GM23338 (cell line): ENCODE data around the gene ADGRV1. TPM values are rescaled to one million over a fixed set of nuclear protein-coding genes. Genes with fewer than 3 reads are reported as not detected.

Experiments used
- ATAC-seq: fragments of 200-7000 bp; cut with Tn5 transposase; 3 replicates; pipeline ENCODE4 v1.9.1; 2020
- DNase-seq: peaks from one replicate; pipeline ENCODE4 v3.0.0-alpha.2; 2015; ENCODE audit warnings: low spot score
- H2AFZ ChIP-seq: fragments of 200-600 bp; sonication (generic); 2 replicates; pipeline ENCODE4 v1.8.0; 2016; ENCODE audit warnings: antibody characterized with exemption, mild to moderate bottlenecking, moderate library complexity
- H3F3A ChIP-seq: fragments of 200-600 bp; sonication (generic); replicated peaks from 2 replicates; pipeline ENCODE4 v1.8.0; 2017; ENCODE audit warnings: antibody characterized with exemption, mixed run types, low read depth
- H3K27ac ChIP-seq: fragments of 200-600 bp; sonication (generic); 2 replicates; pipeline ENCODE4 v1.6.1; 2016; ENCODE audit warnings: low read depth
- H3K27me3 ChIP-seq: fragments of 200-600 bp; sonication (generic); 2 replicates; pipeline ENCODE4 v1.8.0; 2016; ENCODE audit warnings: mild to moderate bottlenecking, mixed run types, moderate library complexity; ENCODE audit not compliant: insufficient read depth
- H3K36me3 ChIP-seq: fragments of 200-600 bp; sonication (generic); 2 replicates; pipeline ENCODE4 v1.8.0; 2016; ENCODE audit warnings: mild to moderate bottlenecking; ENCODE audit not compliant: insufficient read depth
- H3K4me1 ChIP-seq: fragments of 200-600 bp; sonication (generic); 2 replicates; pipeline ENCODE4 v1.8.0; 2016; ENCODE audit warnings: mild to moderate bottlenecking, moderate library complexity; ENCODE audit not compliant: insufficient read depth
- H3K4me2 ChIP-seq: fragments of 200-600 bp; sonication (generic); 2 replicates; pipeline ENCODE4 v1.7.1; 2017; ENCODE audit warnings: mixed run types
- H3K4me3 ChIP-seq: fragments of 200-600 bp; sonication (generic); 2 replicates; pipeline ENCODE4 v1.6.1; 2016; ENCODE audit warnings: mixed run types
- H3K79me2 ChIP-seq: fragments of 200-600 bp; sonication (generic); replicated peaks from 2 replicates; pipeline ENCODE4 v1.8.0; 2017; ENCODE audit warnings: mild to moderate bottlenecking; ENCODE audit not compliant: insufficient read depth
- H3K9me2 ChIP-seq: fragments of 200-600 bp; sonication (generic); 2 replicates; pipeline ENCODE4 v1.8.0; 2017; ENCODE audit not compliant: insufficient read depth
- H4K20me1 ChIP-seq: fragments of 200-600 bp; sonication (generic); replicated peaks from 2 replicates; pipeline ENCODE4 v1.8.0; 2017; ENCODE audit warnings: mild to moderate bottlenecking; ENCODE audit not compliant: insufficient read depth
- H3K27ac Mint-ChIP-seq: 2 replicates; pipeline ENCODE4 v1.8.0; 2020; ENCODE audit warnings: inconsistent platforms, mild to moderate bottlenecking, moderate library complexity, mixed read lengths
- H3K27me3 Mint-ChIP-seq: 3 replicates; pipeline ENCODE4 v1.8.0; 2022; ENCODE audit warnings: low read depth, mild to moderate bottlenecking, moderate library complexity, mixed read lengths, inconsistent platforms; ENCODE audit not compliant: insufficient read depth, poor library complexity
- H3K36me3 Mint-ChIP-seq: 3 replicates; pipeline ENCODE4 v1.8.0; 2021; ENCODE audit warnings: low read depth, mild to moderate bottlenecking, inconsistent platforms, moderate library complexity, mixed read lengths
- H3K4me1 Mint-ChIP-seq: 3 replicates; pipeline ENCODE4 v1.8.0; 2020; ENCODE audit warnings: mild to moderate bottlenecking, inconsistent platforms, mixed read lengths
- H3K4me3 Mint-ChIP-seq: 3 replicates; pipeline ENCODE4 v1.8.0; 2021; ENCODE audit warnings: moderate library complexity, mild to moderate bottlenecking, inconsistent platforms, mixed read lengths
- H3K9me3 Mint-ChIP-seq: 3 replicates; pipeline ENCODE4 v1.8.0; 2020; ENCODE audit warnings: moderate library complexity, mild to moderate bottlenecking, inconsistent platforms, mixed read lengths
- CREB1 ChIP-seq: fragments of 250-450 bp; sonication (Bioruptor Pico); IDR thresholded peaks from 2 replicates; pipeline ENCODE4 v1.5.0; 2020; ENCODE audit warnings: low read depth, mild to moderate bottlenecking, moderate library complexity
- CTCF ChIP-seq, 2 experiments: fragments of 200-600 bp in 1 of 2; sonication (generic) in 1 of 2; conservative IDR thresholded peaks; 2 replicates each; pipeline versions ENCODE4 v1.5.1 to v1.6.1; 2016 to 2017; ENCODE audit warnings: antibody characterized with exemption in 2 of 2, low read depth in 2 of 2, mild to moderate bottlenecking in 2 of 2, moderate library complexity in 1 of 2
- EZH2 ChIP-seq: fragments of 200-600 bp; sonication (generic); IDR thresholded peaks from one replicate; pipeline ENCODE4 v1.8.0; 2017; ENCODE audit warnings: antibody characterized with exemption, mild to moderate bottlenecking, low read depth; ENCODE audit not compliant: unreplicated experiment
- EZH2phosphoT487 ChIP-seq: fragments of 200-600 bp; sonication (generic); IDR thresholded peaks from one replicate; pipeline ENCODE4 v1.8.1; 2018; ENCODE audit warnings: antibody characterized with exemption; ENCODE audit not compliant: unreplicated experiment
- JUNB ChIP-seq: IDR thresholded peaks from one replicate; pipeline ENCODE4 v1.6.1; 2016; ENCODE audit warnings: antibody characterized with exemption; ENCODE audit not compliant: unreplicated experiment
- NANOG ChIP-seq: IDR thresholded peaks from 2 replicates; pipeline ENCODE4 v1.6.1; 2016; ENCODE audit warnings: antibody characterized with exemption, borderline replicate concordance
- POLR2AphosphoS5 ChIP-seq: IDR thresholded peaks from 2 replicates; pipeline ENCODE4 v1.6.1; 2016; ENCODE audit warnings: antibody characterized with exemption, low read depth
- REST ChIP-seq: IDR thresholded peaks from one replicate; pipeline ENCODE4 v1.6.1; 2018; ENCODE audit warnings: antibody characterized with exemption; ENCODE audit not compliant: unreplicated experiment
- STAT1 ChIP-seq: IDR thresholded peaks from one replicate; pipeline ENCODE4 v1.6.1; 2016; ENCODE audit warnings: antibody characterized with exemption; ENCODE audit not compliant: unreplicated experiment
- ZNF114 ChIP-seq: fragments of 250-450 bp; sonication (Bioruptor Pico); IDR thresholded peaks from 2 replicates; pipeline ENCODE4 v1.5.0; 2020; ENCODE audit warnings: mild to moderate bottlenecking, moderate library complexity
- ZNF331 ChIP-seq: fragments of 250-450 bp; sonication (Bioruptor Pico); IDR thresholded peaks from 2 replicates; pipeline ENCODE4 v1.5.0; 2020; ENCODE audit warnings: low read depth, mild to moderate bottlenecking, moderate library complexity
- polyA plus RNA-seq: library from polyadenylated mRNA; unstranded; fragments of >200 nt; fragmentation: Nextera tagmentation; extraction: Ambion mirVana; gene quantifications from 2 replicates; pipeline ENCODE4 v1.2.1, GENCODE V29; 2016
- total RNA-seq: library from RNA; depleted of rRNA; stranded (reverse); fragments of >200 nt; shearing (Covaris generic); gene quantifications from 2 replicates; pipeline ENCODE4 v1.2.3, GENCODE V29; 2014
- TF ChIP-seq, protein P1 (sequence below): fragments of 250-450 bp; sonication (Bioruptor Pico); IDR thresholded peaks from 2 replicates; pipeline ENCODE4 v1.5.0; 2020; ENCODE audit warnings: mild to moderate bottlenecking, moderate library complexity
- TF ChIP-seq, protein P2 (sequence below): IDR thresholded peaks from 2 replicates; pipeline ENCODE4 v1.6.1; 2016; ENCODE audit warnings: antibody characterized with exemption

The ADGRV1 gene
- total and polyA plus RNA-seq, 2 experiments from 2014 or later = 46.1 to 149 TPM

GRCh38 chr5:91142386-91142785 is 583.8 kb downstream of the ADGRV1 start:
- H3K27ac Mint-ChIP-seq = no peak overlapping the region
- ATAC-seq (no peak), DNase-seq (no peak)
- Histone ChIP-seq H3K36me3 (no peaks in the 10 kb centered on the region), H2AFZ (no peak overlapping the region), H4K20me1 (no peaks in the 10 kb centered on the region; the same call in 1 of the 2 replicates), H3K79me2 (no peaks in the 10 kb centered on the region), H3F3A (no peaks in the 10 kb centered on the region), H3K4me1 (no peaks in the 10 kb centered on the region), H3K4me3 (no peak overlapping the region), H3K27me3 (no peaks in the 10 kb centered on the region), H3K27ac (no peak overlapping the region), H3K4me2 (no peak overlapping the region), H3K9me2 (no peaks in the 10 kb centered on the region)
- peaks cover 2% of the 10 kb centered on the region; the same call in 1 of the 3 replicates for H3K9me3 Mint-ChIP-seq
- peaks cover 3% of the 10 kb centered on the region for H3K27me3 Mint-ChIP-seq
- H3K36me3 Mint-ChIP-seq = peaks cover 2% of the 10 kb centered on the region
- TF ChIP-seq ZNF114 (no peak), STAT1 (no peak), POLR2AphosphoS5 (no peak), ZNF331 (CRISPR knock-in tag) (no peak), JUNB (no peak), EZH2 (no peak), EZH2phosphoT487 (no peak), NANOG (no peak), CREB1 (no peak), CTCF (conservative IDR thresholded peaks at IDR 0.05; ENCODE audit: low read depth in 2 of 2) (no peak), REST (no peak)
- TF ChIP-seq, protein P1, sequence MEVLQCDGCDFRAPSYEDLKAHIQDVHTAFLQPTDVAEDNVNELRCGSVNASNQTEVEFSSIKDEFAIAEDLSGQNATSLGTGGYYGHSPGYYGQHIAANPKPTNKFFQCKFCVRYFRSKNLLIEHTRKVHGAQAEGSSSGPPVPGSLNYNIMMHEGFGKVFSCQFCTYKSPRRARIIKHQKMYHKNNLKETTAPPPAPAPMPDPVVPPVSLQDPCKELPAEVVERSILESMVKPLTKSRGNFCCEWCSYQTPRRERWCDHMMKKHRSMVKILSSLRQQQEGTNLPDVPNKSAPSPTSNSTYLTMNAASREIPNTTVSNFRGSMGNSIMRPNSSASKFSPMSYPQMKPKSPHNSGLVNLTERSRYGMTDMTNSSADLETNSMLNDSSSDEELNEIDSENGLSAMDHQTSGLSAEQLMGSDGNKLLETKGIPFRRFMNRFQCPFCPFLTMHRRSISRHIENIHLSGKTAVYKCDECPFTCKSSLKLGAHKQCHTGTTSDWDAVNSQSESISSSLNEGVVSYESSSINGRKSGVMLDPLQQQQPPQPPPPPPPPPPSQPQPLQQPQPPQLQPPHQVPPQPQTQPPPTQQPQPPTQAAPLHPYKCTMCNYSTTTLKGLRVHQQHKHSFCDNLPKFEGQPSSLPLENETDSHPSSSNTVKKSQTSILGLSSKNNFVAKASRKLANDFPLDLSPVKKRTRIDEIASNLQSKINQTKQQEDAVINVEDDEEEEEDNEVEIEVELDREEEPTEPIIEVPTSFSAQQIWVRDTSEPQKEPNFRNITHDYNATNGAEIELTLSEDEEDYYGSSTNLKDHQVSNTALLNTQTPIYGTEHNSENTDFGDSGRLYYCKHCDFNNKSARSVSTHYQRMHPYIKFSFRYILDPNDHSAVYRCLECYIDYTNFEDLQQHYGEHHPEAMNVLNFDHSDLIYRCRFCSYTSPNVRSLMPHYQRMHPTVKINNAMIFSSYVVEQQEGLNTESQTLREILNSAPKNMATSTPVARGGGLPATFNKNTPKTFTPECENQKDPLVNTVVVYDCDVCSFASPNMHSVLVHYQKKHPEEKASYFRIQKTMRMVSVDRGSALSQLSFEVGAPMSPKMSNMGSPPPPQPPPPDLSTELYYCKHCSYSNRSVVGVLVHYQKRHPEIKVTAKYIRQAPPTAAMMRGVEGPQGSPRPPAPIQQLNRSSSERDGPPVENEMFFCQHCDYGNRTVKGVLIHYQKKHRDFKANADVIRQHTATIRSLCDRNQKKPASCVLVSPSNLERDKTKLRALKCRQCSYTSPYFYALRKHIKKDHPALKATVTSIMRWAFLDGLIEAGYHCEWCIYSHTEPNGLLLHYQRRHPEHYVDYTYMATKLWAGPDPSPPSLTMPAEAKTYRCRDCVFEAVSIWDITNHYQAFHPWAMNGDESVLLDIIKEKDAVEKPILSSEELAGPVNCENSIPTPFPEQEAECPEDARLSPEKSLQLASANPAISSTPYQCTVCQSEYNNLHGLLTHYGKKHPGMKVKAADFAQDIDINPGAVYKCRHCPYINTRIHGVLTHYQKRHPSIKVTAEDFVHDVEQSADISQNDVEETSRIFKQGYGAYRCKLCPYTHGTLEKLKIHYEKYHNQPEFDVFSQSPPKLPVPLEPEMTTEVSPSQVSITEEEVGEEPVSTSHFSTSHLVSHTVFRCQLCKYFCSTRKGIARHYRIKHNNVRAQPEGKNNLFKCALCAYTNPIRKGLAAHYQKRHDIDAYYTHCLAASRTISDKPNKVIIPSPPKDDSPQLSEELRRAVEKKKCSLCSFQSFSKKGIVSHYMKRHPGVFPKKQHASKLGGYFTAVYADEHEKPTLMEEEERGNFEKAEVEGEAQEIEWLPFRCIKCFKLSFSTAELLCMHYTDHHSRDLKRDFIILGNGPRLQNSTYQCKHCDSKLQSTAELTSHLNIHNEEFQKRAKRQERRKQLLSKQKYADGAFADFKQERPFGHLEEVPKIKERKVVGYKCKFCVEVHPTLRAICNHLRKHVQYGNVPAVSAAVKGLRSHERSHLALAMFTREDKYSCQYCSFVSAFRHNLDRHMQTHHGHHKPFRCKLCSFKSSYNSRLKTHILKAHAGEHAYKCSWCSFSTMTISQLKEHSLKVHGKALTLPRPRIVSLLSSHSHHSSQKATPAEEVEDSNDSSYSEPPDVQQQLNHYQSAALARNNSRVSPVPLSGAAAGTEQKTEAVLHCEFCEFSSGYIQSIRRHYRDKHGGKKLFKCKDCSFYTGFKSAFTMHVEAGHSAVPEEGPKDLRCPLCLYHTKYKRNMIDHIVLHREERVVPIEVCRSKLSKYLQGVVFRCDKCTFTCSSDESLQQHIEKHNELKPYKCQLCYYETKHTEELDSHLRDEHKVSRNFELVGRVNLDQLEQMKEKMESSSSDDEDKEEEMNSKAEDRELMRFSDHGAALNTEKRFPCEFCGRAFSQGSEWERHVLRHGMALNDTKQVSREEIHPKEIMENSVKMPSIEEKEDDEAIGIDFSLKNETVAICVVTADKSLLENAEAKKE (CRISPR knock-in tag) = no peak
- TF ChIP-seq, protein P2, sequence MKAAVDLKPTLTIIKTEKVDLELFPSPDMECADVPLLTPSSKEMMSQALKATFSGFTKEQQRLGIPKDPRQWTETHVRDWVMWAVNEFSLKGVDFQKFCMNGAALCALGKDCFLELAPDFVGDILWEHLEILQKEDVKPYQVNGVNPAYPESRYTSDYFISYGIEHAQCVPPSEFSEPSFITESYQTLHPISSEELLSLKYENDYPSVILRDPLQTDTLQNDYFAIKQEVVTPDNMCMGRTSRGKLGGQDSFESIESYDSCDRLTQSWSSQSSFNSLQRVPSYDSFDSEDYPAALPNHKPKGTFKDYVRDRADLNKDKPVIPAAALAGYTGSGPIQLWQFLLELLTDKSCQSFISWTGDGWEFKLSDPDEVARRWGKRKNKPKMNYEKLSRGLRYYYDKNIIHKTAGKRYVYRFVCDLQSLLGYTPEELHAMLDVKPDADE = no peak
- H3K4me3 Mint-ChIP-seq = no peak overlapping the region
- peaks cover 17% of the 10 kb centered on the region; the same call in 2 of the 3 replicates for H3K4me1 Mint-ChIP-seq
